Liver (tissue), 3 donors: Measurements from ENCODE around the gene PLD4.

Experiments used
- ATF3 ChIP-seq: IDR thresholded peaks from 2 replicates; pipeline ENCODE4 v1.6.1; 2016; ENCODE audit warnings: antibody characterized with exemption
- FOXA1 ChIP-seq: IDR thresholded peaks from 2 replicates; pipeline ENCODE4 v1.6.1; 2016; ENCODE audit warnings: antibody characterized with exemption
- JUND ChIP-seq, 2 donors: IDR thresholded peaks; 2 replicates each; pipeline ENCODE4 v1.6.1; 2016; ENCODE audit warnings: antibody characterized with exemption in 2 of 2
- NR2F2 ChIP-seq: IDR thresholded peaks from 2 replicates; pipeline ENCODE4 v1.6.1; 2016; ENCODE audit warnings: antibody characterized with exemption
- RAD21 ChIP-seq, 2 donors: IDR thresholded peaks; 2 replicates each; pipeline ENCODE4 v1.6.1; 2016; ENCODE audit warnings: antibody characterized with exemption in 2 of 2, mild to moderate bottlenecking in 2 of 2
- TAF1 ChIP-seq: conservative IDR thresholded peaks from 2 replicates; pipeline ENCODE4 v1.6.1; 2016; ENCODE audit warnings: antibody characterized with exemption, mild to moderate bottlenecking
- TF ChIP-seq, protein P1 (sequence below): fragments of 150-350 bp; IDR thresholded peaks from 2 replicates; pipeline ENCODE4 v1.5.1; 2017; ENCODE audit warnings: improper control_type of control experiment, low read depth, low read length; ENCODE audit not compliant: missing input control
- TF ChIP-seq, protein P2 (sequence below): IDR thresholded peaks from 2 replicates; pipeline ENCODE4 v1.6.1; 2016; ENCODE audit warnings: antibody characterized with exemption
- donor health status: healthy.
- donor health status: healthy.

- TF ChIP-seq, protein P1, sequence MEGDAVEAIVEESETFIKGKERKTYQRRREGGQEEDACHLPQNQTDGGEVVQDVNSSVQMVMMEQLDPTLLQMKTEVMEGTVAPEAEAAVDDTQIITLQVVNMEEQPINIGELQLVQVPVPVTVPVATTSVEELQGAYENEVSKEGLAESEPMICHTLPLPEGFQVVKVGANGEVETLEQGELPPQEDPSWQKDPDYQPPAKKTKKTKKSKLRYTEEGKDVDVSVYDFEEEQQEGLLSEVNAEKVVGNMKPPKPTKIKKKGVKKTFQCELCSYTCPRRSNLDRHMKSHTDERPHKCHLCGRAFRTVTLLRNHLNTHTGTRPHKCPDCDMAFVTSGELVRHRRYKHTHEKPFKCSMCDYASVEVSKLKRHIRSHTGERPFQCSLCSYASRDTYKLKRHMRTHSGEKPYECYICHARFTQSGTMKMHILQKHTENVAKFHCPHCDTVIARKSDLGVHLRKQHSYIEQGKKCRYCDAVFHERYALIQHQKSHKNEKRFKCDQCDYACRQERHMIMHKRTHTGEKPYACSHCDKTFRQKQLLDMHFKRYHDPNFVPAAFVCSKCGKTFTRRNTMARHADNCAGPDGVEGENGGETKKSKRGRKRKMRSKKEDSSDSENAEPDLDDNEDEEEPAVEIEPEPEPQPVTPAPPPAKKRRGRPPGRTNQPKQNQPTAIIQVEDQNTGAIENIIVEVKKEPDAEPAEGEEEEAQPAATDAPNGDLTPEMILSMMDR, result no peak
- TF ChIP-seq NR2F2, result no peak
- TF ChIP-seq TAF1, result no peak
- no peak for TF ChIP-seq RAD21 (IDR thresholded peaks at IDR 0.05)
- no peak for TF ChIP-seq ATF3
- no peak for TF ChIP-seq FOXA1
- no peak for TF ChIP-seq JUND (IDR thresholded peaks at IDR 0.05)
- TF ChIP-seq, protein P2, sequence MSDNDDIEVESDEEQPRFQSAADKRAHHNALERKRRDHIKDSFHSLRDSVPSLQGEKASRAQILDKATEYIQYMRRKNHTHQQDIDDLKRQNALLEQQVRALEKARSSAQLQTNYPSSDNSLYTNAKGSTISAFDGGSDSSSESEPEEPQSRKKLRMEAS, result no peak
Observed at GRCh38 chr14:104967386-104968152, 42.9 kb downstream of the PLD4 start.
